WI38 (cell line): ENCODE results near the gene CLUH.

Experiments
- H3K4me3 ChIP-seq: 2 replicates; pipeline ENCODE4 v1.5.1; 2011; ENCODE audit warnings: low read depth, mild to moderate bottlenecking, control low read depth, low read length
- CTCF ChIP-seq: IDR thresholded peaks from 2 replicates; pipeline ENCODE4 v1.5.1; 2012; ENCODE audit warnings: low read depth, mild to moderate bottlenecking, control low read depth, low read length

CLUH gene

GRCh38 chr17:2709183-2709661 lies 2.3 kb downstream of the CLUH start:
- no peak overlapping the region for H3K4me3 ChIP-seq
- TF ChIP-seq CTCF, result no peak

DNA sequence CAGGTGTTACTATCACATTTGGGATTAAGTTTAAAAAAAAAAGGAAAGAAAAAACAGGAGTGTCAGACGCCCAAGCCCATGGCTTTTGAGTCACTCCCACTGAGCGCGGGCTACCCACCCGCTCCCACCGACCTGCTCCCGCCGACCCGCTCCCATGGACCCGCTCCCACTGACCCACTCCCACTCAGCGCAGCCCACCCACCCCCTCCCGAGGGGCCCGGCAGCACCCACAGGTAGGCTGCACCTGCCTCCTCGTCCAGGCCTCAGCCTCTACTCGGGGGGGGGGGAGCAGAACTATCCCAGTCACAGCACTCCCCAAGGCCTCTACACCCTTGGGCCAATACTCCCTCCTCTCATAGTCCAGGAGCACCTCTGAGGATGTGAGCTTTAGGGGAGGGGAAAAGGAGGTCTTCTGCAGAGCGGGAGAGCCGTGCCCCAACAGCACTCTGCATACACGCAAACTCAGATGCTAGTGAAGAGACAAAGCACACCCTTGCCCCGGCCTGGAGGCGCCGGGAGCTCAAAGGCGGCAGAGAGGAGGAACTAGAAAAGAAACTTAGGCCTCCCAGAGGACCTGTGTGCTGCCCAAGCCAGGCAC lies 2.9 kb downstream of the CLUH start:
- H3K4me3 ChIP-seq, result no peak overlapping the region

GRCh38 chr17:2707721-2708584 lies 3.6 kb downstream of the CLUH start:
- no peak overlapping the region for H3K4me3 ChIP-seq
- TF ChIP-seq CTCF, result peak; percentile 24; the same call in 1 of the 2 replicates

More for the DNA sequence above, 2.9 kb downstream of the CLUH start:
- no peak for TF ChIP-seq CTCF

GRCh38 chr17:2706911-2707510 lies 4.6 kb downstream of the CLUH start:
- no peak overlapping the region for H3K4me3 ChIP-seq
- TF ChIP-seq CTCF, result no peak

DNA sequence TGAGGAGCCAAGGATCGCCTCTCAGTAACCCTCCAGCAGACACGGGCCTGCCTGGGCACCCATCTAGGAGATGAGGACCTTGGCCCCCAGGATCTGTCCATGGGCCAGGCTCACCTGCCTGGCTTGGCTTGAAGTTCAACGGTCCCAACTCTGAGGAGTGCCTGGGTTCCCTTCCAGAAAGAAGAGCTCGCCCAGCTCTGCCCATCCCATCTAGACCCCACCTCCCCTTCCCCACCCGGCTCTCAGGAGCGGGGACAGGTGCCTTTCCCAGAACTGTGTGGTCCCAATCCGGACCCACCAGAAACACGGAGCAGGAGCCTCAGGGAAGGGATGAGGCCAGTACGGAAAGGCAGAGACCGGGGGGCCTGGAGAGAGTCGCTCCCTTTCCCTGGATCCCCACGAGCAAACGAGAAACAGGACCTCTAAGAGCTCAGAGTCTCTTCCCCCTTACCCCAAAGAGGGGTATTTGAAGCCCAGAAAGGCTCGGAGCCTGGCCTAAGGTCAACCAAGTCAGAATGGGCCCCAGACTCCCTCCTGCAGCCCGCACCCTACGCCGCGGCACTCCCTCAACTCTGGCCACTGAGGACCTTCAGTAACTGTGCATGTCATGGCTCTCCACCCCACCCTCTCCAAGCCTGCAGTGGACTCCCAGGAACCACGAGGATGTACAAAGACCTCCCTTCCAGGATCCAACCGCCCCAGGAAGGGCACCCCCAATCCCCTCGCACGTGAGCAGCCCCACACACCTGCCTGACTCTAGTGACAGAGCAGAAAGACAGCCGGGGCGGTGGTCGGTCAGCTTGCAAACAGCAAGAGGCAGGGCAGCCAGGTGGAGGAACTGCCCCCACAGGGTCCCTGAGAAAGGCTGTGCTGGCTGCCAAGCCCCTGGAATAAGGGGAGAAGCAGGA lies 5.4 kb downstream of the CLUH start:
- TF ChIP-seq CTCF, result no peak
- no peak overlapping the region for H3K4me3 ChIP-seq

GRCh38 chr17:2705263-2705662 lies 6.3 kb downstream of the CLUH start:
- no peak for TF ChIP-seq CTCF

More at GRCh38 chr17:2705263-2705662, 6.3 kb downstream of the CLUH start:
- H3K4me3 ChIP-seq, result no peak overlapping the region
